ENCODE data around the gene IDUA. TPM values are rescaled to one million over a fixed set of nuclear protein-coding genes. Genes with fewer than 3 reads are reported as not detected.

The IDUA gene
- total RNA-seq, 2 donors from 2014 or later = 23.4 to 31.9 TPM

- TF ChIP-seq, protein P1, sequence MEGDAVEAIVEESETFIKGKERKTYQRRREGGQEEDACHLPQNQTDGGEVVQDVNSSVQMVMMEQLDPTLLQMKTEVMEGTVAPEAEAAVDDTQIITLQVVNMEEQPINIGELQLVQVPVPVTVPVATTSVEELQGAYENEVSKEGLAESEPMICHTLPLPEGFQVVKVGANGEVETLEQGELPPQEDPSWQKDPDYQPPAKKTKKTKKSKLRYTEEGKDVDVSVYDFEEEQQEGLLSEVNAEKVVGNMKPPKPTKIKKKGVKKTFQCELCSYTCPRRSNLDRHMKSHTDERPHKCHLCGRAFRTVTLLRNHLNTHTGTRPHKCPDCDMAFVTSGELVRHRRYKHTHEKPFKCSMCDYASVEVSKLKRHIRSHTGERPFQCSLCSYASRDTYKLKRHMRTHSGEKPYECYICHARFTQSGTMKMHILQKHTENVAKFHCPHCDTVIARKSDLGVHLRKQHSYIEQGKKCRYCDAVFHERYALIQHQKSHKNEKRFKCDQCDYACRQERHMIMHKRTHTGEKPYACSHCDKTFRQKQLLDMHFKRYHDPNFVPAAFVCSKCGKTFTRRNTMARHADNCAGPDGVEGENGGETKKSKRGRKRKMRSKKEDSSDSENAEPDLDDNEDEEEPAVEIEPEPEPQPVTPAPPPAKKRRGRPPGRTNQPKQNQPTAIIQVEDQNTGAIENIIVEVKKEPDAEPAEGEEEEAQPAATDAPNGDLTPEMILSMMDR (IDR thresholded peaks at IDR 0.05) = no peak
- ATAC-seq (ENCODE audit: insufficient number of reproducible peaks, low FRiP score, low read depth) = no peak
Observed at GRCh38 chr4:986428-986878, 391 bp upstream of the IDUA start.

DNA sequence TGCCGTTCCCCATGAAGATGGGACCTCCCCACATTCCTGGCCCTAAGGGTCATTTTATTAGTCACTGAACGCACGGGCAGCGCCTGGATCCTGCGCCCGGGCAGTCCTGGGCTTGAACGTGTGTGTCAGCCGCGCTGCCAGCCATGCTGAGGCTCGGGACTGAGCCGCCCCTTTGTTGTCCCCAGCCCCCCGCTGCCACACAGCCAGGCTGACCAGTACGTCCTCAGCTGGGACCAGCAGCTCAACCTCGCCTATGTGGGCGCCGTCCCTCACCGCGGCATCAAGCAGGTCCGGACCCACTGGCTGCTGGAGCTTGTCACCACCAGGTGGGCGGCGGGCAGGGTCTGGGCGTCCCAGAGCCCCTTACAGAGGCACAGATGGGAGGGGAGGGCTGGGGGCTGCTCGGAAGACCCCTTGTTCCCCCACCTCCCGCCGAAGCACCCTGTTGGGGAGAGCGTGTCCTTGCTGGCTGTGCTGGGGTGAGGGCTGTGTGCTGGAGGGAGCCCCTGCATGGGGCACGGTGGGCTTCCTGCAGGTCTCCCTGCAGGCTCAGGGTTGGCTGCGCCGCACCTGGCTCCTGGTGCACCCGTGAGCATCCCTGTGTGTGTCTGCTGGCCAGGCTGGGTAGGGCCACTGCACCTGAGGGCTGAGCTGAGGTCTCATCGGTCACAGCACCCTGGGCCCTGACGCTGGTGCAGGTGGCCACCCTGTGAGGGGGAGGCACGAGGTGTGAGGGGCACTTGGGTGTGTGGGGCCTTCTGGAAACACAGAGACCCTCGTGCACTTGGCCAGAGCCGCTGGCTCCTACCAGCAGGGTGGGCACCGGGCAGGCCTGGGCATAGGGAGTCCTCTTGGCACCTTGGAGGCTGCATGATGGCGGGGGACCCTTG lies 1.0 kb downstream of the IDUA start:
- Histone ChIP-seq H3K4me3 (peak overlapping the region; percentile 74), H3K36me3 (no peaks in the 10 kb centered on the region), H3K9me3 (no peaks in the 10 kb centered on the region), H3K4me1 (ENCODE audit: control insufficient read depth in 1 of 2, low read depth in 2 of 2) (peaks cover 14 to 24% of the 10 kb centered on the region in 2 donors), H3K27ac (no peak overlapping the region), H3K27me3 (replicated peaks; ENCODE audit: insufficient read depth) (no peaks in the 10 kb centered on the region)
- DNase-seq (ENCODE audit: low spot score) = no peak
- no peak for ATAC-seq (ENCODE audit: insufficient number of reproducible peaks, low FRiP score, low read depth)
- TF ChIP-seq, protein P1 (IDR thresholded peaks at IDR 0.05) = no peak

More at GRCh38 chr4:986428-986878, 391 bp upstream of the IDUA start:
- Histone ChIP-seq H3K9me3 (no peaks in the 10 kb centered on the region), H3K4me1 (ENCODE audit: control insufficient read depth in 1 of 2, low read depth in 2 of 2) (peaks cover 14 to 24% of the 10 kb centered on the region in 2 donors), H3K36me3 (no peaks in the 10 kb centered on the region), H3K4me3 (peak overlapping the region; percentile 74), H3K27me3 (replicated peaks; ENCODE audit: insufficient read depth) (no peaks in the 10 kb centered on the region), H3K27ac (no peak overlapping the region)
- DNase-seq (ENCODE audit: low spot score) = no peak

DNA sequence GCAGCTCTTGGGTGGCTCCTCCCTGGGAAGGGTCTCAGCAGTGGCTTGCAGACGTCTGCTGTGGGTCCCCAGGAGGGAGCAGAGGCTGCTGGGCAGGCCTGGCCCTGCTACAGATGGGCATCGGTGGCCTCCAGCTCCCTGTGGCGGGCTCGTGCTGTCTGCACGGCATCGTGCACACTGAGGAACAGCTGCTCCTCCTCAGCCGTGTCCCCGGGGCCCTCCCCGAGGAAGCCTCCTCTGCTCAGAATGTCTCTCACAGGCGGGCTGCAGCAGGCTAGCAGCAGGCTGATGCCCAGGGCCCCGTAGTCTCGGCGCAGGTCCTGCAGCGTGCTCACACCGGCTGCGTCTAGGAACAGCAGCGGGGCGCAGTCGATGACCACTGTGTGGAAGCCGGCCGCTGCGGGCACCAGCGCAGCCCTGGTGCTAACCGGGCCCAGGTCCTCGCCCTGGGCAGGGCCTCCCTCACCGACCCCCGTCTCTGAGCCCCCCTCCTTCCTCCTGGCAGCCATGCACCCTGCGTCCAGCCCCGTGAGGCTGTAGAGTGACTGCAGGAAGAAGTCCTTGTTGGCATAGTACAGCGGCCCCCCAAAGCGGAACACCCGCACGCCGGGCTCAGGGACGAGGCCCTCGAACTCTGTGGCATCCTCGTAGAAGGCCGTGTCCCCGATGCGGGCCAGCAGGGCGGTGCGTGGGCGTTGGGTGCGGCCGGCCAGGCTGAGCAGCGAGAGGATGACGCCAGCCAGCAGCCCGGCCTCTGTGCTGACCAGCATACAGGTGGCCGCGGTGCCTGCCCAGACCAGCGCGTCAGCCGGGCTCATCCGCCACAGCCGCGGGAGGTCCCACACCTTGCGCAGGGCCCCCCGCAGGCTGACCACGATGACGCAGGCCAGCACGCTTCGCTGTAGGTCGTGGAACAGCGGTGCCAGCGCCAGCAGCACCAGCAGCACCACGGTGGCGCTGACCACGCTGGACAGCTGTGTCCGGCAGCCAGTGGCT lies 2.2 kb downstream of the IDUA start:
- ATAC-seq (ENCODE audit: insufficient number of reproducible peaks, low FRiP score, low read depth) = no peak
- TF ChIP-seq, protein P1 (IDR thresholded peaks at IDR 0.05) = no peak

DNA sequence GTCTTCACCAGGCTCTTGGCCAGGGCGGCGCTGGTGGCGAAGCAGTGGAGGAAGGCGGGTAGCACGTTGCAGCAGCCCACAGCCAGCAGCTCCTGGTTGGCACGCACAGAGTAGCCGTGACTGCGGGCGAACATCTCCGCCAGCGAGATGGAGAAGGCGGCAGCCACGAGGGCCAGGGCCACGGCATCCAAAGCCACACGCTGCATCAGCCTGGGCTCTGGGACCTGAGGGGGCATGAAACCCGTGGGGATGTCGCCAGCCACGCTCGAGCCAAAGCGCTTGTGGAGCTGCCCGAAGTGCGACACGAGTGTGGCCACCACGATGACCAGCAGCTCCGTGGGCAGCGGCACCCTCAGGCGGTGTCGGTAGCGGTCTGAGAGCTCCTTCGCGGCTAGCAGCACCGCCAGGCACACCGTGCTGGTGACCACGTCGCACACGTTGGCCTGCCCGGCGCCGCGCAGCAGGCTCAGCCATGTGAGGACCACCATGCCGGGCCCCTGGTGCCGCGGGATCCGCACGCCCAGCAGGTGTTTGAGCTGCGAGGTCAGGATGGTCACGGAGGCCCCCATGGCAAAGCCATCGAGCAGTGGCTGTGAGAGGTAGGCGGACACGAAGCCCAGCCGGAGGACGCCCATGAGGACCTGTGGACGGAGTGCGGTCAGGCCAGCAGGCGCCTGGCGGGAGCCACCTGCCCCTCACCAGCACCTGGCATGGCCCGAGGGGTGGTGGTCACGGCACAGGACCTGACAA lies 3.1 kb downstream of the IDUA start:
- Histone ChIP-seq H3K9me3 (no peaks in the 10 kb centered on the region), H3K4me3 (no peak overlapping the region), H3K4me1 (ENCODE audit: control insufficient read depth in 1 of 2, low read depth in 2 of 2) (peaks cover 14 to 24% of the 10 kb centered on the region in 2 donors), H3K27me3 (replicated peaks; ENCODE audit: insufficient read depth) (no peaks in the 10 kb centered on the region), H3K27ac (no peak overlapping the region), H3K36me3 (no peaks in the 10 kb centered on the region)
- DNase-seq (ENCODE audit: low spot score) (no peak), ATAC-seq (ENCODE audit: insufficient number of reproducible peaks, low FRiP score, low read depth) (no peak)
- TF ChIP-seq, protein P1 (IDR thresholded peaks at IDR 0.05) = no peak

More for the DNA sequence above, 2.2 kb downstream of the IDUA start:
- Histone ChIP-seq H3K4me1 (ENCODE audit: control insufficient read depth in 1 of 2, low read depth in 2 of 2) (peaks cover 14 to 24% of the 10 kb centered on the region in 2 donors), H3K36me3 (no peaks in the 10 kb centered on the region), H3K27me3 (replicated peaks; ENCODE audit: insufficient read depth) (no peaks in the 10 kb centered on the region), H3K9me3 (no peaks in the 10 kb centered on the region), H3K4me3 (no peak overlapping the region), H3K27ac (no peak overlapping the region)
- DNase-seq (ENCODE audit: low spot score) = no peak

Data from thoracic aorta (tissue), 2 donors.